GM19193 (cell line): ENCODE measurements around the gene COL4A3.

Experiments
- POLR2A ChIP-seq: IDR thresholded peaks from 4 replicates; pipeline ENCODE4 v1.6.1; 2011; ENCODE audit not compliant: insufficient read depth, insufficient read length; ENCODE audit errors: extremely low read depth

Gene COL4A3

GRCh38 chr2:227325839-227326195, 161.4 kb downstream of the COL4A3 start:
- no peak for TF ChIP-seq POLR2A

DNA sequence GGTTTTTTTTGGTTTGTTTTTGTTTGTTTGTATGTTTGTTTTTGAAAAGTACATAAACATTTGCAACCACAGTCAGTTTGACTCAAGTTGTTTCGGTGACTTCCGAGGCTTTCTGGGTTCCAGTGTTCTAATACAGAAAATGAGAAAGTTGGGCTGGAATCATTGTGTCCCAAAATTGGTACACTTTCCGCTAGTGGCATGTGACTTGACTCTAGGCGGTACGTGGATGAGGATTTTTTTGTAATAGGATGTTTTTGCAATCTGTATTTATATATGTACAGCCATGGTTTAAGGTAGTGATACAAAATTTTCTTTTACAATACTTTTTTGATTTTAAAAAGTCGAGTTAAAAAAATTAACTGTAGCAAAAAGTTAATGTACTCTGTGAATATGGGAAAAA, 162.4 kb downstream of the COL4A3 start:
- TF ChIP-seq POLR2A = no peak

DNA sequence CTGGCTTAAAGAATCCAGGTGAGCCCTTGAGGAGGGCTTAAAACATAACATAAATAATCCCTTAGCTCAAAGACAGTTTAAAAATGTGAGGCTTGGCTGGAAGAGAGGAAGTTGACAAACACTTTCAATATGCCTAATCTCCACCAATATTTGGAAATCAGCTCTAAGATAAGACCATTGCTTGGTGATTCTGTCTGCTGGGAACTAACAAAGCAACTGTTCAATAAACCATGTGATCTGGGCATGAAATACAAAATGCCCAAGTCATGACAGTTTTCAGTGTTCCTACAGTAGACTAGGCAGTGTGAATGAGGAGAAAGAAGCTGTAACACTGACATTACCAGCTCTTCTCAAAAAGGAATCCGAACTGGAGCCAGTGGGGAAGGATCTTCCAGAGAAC, 171.3 kb downstream of the COL4A3 start:
- no peak for TF ChIP-seq POLR2A

GRCh38 chr2:227337442-227337841, 173.0 kb downstream of the COL4A3 start:
- TF ChIP-seq POLR2A = no peak

DNA sequence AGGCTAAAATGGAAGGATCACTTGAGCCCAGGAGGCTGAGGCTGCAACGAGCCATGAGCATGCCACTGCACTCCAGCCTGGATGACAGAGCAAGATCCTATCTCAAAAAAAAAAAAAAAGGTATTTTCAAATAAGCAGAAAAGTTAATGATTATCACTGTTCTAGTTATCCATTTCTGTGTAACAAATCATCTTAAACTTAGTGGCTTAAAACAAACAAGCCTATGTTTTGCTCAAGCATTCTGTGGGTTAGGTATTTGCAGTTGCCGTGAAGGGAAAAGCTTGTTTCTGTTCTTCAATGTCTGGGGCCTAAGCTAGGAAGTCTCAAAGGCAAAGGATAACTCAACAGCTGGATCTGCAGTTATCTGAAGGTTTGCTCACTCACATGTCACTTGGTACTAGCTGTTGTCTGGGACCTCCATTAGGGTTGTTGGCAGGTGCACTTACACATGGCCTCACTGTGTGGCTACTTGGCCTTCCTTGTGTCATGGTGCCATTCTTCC, 174.7 kb downstream of the COL4A3 start:
- TF ChIP-seq POLR2A = no peak

- no peak for TF ChIP-seq POLR2A
Observed at GRCh38 chr2:227340106-227340505, 175.7 kb downstream of the COL4A3 start.

- no peak for TF ChIP-seq POLR2A
Observed at GRCh38 chr2:227341553-227341952, 177.1 kb downstream of the COL4A3 start.

GRCh38 chr2:227344231-227344630, 179.8 kb downstream of the COL4A3 start:
- no peak for TF ChIP-seq POLR2A

DNA sequence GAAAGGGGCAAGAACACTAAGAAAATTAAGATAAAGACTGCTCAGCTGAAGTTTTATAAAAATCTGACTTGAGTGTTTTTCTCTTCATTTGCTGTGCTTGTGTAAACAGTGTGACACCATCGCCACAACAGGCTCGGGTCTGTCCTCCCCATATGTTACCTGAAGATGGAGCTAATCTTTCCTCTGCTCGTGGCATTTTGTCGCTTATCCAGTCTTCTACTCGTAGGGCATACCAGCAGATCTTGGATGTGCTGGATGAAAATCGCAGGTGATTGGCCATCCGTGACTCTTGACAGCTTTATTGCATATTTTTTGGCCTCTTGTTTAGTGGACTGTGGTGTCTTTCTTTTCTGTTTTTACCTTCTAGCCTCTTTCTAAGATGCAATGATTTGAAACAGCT, 182.7 kb downstream of the COL4A3 start:
- TF ChIP-seq POLR2A = no peak

GRCh38 chr2:227348324-227348723, 183.9 kb downstream of the COL4A3 start:
- no peak for TF ChIP-seq POLR2A

DNA sequence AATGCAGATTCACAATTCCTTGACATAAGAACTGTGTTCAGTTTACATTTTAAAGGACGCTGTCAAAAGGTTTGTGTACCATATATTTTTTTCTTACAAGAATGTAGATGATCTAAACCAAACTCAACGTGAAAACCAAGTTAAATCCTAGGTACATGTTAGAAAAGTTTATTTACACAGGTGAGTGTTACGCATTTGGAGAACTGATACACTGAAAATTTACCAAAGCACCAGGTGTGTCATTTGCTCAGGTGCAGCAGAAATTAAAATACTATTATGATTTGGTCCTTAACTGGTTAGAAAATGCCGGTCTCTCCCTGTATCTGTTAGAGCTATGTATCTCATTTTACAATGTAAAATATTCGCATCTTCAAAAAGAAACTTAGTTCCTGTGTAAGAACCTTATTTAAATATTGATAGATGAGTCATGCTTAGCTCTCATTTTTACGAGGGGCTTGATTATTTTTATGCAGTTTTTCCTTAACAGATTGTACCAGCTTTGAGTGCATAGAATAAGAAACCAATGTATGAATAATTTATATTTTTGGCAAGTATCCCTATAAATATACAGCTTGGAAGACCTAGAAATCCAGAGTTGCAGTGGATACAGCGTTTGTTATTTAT, 185.7 kb downstream of the COL4A3 start:
- TF ChIP-seq POLR2A = no peak

GRCh38 chr2:227351639-227352038, 187.2 kb downstream of the COL4A3 start:
- TF ChIP-seq POLR2A = no peak

DNA sequence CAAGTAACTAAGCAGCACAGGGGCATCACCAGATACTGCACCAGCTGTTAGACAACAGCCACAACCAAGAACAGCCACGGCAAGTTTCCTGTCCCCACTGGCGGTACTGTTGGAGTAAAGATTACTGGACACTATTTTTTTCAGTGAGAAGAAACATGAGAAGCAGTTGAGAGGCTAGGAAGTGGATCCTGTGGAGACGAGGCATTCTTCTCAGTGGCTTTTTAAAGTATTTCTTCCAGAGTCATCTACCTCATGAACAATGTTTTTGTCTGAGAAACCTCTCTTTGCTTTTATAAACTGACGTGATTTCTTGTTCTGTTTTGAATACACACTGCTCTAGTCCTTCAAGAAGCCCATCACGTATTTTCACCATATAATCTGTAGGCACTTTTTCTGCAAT, 195.9 kb downstream of the COL4A3 start:
- no peak for TF ChIP-seq POLR2A

- no peak for TF ChIP-seq POLR2A
Observed at GRCh38 chr2:227363756-227364155, 199.3 kb downstream of the COL4A3 start.
